ENCODE measurements around the gene ATP5ME.
A peak's percentile ranks its signal among the peaks of the same experiment; 100 is the strongest.
"Not testable (repeated sequence)": the region's sequence is repeated elsewhere in the genome, so short reads cannot be mapped to it uniquely, and the experiment has no call there.

The ATP5ME gene

DNA sequence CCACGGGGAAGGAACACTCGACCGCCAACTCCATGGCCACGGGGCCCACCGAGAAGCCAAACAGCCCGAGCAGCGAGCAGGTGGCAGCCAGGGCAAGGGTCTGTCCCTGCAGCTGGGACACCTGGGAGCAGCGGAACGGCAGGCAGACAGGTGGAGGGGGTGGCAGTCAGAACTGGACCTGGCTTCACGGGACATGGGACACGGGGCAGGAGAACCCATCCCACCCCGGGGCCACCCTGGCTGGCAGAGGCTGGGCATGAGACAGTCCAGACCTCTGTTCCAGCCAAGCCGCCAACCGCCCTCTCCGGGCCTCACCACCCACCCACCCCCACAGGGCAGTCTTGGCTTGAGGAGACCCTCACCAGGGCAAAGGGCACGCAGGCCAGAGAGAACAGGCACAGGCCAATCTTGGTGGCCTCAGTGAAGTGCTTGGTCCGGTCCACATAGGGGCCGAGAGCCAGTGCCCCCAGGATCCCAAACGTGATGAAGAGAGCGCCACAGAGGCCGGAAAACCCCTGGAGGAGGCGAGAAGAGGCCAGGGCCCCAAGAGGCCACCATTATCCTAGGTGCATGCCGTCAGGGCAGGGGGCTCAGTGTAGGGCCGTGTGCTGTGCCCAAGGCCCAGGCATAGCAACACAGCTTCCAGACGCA is 9.3 kb upstream of the ATP5ME start:
- DNase-seq, result no peak

DNA sequence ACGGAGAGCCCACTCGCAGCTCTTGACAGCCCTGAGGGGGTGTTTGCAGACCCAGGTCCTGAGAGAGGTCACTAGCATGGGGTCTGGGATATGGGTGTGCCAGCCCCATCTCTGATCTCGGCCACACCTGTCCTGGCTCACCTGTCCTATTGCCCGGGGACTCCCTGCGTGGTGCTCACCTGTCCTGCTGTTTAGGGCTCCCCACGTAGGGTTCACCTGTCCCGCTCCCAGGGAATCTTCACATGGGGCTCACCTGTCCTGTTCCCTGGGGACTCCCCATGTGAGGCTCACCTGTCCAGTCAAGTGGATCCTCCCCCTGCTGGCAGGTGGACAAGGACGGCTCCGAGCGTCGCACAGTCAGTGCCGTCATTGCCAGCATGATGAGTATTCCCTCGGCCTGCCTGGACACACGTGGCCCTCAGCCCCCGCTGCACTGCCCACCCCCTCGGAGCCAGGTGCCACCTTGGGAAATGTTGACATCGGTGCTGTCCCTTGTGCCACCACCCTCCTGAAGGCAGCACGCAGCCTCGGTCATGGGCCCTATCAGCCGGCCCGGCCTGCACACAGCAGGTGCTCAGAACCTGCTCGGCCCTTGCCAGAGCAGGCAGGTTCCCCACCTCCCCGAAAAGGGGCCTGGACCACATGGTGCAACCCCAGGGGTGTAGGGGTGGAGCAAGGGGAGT is 8.6 kb upstream of the ATP5ME start:
- peak; percentile 10 for DNase-seq

DNA sequence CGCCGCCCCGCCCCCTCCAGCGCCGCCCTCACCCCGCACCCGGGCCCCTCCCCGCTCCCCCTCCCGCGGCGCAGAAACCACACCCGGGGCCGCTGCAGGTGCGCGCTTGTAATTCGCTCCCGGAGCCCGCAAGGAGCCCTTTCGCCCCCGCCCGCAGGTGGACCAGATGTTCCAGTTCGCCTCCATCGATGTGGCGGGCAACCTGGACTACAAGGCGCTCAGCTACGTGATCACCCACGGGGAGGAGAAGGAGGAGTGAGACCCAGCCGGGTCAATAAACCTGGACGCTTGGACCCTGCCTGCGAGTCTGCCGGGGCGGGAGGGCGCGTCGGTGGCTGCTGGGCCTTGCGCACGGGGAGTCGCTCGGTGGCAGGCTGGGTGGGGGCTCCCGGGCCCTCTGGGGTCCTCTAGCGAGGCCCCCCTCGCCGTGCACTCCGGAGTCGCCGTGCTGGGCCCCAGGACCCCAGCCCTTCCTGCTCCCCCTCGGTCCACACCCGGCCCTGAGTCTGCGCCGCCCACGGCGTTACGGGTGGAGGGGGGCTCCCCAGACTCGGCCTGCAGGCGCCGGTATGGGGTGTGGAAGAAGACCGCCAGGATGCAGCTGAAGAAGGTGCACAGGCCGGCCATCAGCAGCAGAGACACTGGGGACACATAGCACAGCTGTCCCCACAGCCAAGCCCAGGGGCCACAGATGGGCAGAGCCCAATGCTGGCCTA is 7.8 kb upstream of the ATP5ME start:
- DNase-seq, result peak; percentile 74

GRCh38 chr4:680928-681645 is 7.0 kb upstream of the ATP5ME start:
- peak; percentile 28 for DNase-seq

- DNase-seq, result no peak
Observed at GRCh38 chr4:680551-680927, 6.5 kb upstream of the ATP5ME start.

DNA sequence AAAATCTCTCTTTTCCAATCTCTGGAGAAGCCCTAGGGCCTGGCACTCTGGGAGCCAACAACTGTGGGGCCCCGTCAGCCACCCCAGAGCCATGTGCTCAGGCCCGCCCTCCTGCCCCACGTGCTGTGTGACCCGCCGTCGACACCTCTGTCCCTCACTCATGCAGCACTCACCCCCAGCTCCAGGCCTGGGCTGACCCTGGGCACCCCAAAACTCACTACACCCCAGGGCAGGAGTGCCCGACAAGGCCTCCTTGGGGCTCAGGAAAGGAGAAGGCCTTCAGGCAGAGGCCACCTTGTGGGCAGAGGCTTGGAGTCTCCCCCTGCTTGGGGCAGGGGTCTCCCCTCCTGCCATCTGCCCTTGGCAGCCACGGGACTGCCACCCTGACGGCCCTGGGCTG is 6.0 kb upstream of the ATP5ME start:
- no peak for DNase-seq

DNA sequence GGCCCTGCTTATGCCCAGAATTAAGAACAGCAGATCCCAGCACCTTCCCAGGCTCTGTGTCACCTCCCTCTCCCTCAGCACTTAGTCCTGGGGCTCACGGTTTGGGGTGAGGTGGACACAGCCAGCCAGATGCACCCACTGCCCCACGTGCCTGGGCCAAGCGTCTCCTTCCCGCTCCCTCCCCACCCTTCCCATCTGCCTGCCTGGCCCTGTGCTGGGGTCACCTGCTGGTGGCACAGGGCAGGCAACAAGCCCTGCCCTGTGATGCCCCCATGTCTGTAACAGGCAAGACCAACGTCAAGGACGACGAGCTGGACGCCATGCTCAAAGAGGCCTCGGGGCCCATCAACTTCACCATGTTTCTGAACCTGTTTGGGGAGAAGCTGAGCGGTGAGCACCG is 5.6 kb upstream of the ATP5ME start:
- DNase-seq, result no peak

DNA sequence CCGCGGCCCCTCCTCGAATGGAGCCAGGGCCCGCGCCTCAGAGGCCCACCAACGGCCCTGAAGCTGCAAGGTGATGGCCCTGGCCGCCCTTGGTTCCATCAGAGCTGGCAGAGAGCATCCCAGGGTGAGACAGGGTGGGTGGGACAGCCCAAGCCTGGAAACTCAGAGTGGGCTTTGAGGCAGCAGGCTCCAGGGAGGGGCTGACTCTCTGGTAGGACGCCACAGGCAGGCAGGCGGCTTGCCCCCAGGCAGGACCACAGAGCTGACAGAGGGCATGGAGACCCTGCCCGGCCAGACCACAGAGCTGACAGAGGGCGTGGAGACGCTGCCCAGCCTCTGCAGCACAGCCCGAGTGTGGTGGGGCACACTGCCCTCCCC is 5.0 kb upstream of the ATP5ME start:
- DNase-seq, result no peak

- no peak for DNase-seq
Observed at GRCh38 chr4:678331-679103, 4.4 kb upstream of the ATP5ME start.

- DNase-seq, result peak; percentile 72
Observed at GRCh38 chr4:677431-678293, 3.6 kb upstream of the ATP5ME start.

DNA sequence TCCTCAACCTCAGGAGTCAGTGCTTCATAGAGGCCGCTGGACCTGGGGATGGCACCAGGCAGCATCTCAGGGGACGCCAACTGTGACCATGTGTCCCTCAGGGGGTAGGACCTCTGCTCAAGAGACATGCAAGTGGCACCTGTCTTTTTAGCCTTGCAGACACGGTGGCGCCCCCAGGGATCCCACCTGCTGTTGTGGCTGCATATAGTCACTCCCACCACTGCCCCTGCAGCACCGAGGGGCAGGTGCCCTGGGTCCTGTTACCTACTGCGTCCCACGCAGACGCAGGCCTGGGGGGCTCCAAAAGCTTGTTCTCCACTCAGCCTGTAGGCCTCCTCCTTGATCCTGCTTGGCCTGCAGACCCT is 2.8 kb upstream of the ATP5ME start:
- DNase-seq, result no peak

- DNase-seq, result no peak
Observed at GRCh38 chr4:675980-676870, 2.1 kb upstream of the ATP5ME start.

GRCh38 chr4:675036-675882 is 1.2 kb upstream of the ATP5ME start:
- DNase-seq, result no peak

- no peak for DNase-seq
Observed at GRCh38 chr4:673349-674091, 556 bp downstream of the ATP5ME start.

DNA sequence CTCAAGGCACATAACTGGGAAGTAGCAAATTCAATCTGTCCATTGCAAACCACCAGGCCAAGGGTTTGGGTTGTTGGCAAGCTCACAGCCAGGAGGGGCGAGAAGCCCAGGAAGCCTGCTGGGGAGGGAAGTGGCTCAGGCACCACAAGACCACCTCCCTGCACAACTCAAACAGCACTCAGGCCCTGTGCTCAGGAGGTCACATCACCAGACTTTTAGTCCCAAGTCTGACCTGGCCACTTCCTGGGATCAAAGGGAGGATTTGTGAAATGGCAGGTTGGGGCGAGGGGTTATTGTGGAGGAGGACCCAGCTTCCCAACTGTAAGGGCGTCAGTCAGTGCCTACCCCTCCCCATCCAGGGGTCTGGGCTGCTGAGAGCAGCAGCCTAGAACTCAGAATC is 2.3 kb downstream of the ATP5ME start:
- no peak for DNase-seq

- not testable (repeated sequence) for DNase-seq
Observed at GRCh38 chr4:669806-670559, 4.1 kb downstream of the ATP5ME start.

DNA sequence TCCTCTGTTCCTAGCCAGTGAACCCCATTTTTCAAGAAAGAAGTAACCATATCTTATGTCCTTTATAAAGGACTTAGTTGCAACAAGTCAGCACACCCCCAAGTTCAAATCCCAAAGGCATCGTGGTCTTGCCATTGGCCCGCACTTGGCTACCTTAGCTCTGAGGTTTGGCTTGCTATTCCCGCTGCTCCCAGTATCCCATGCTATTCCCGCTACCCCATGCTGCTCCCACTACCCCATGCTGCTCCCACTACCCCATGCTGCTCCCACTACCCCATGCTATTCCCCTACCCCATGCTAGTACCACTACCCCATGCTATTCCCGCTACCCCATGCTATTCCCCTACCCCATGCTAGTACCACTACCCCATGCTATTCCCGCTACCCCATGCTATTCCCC is 5.9 kb downstream of the ATP5ME start:
- DNase-seq, result not testable (repeated sequence)

- no peak for DNase-seq
Observed at GRCh38 chr4:667545-667925, 6.5 kb downstream of the ATP5ME start.

Data from NCI-H345 (cell line).